GM12892 (cell line): ENCODE measurements around the gene P3H3.

Experiments
- POLR2A ChIP-seq: IDR thresholded peaks from 2 replicates; pipeline ENCODE4 v1.6.1; 2011; ENCODE audit warnings: low read depth, low read length, control low read depth
- POLR2AphosphoS5 ChIP-seq: IDR thresholded peaks from 2 replicates; pipeline ENCODE4 v1.6.1; 2011; ENCODE audit warnings: low read depth, low read length, control low read depth
- TAF1 ChIP-seq: IDR thresholded peaks from 2 replicates; pipeline ENCODE4 v1.6.1; 2011; ENCODE audit warnings: low read depth, mild to moderate bottlenecking, control low read depth, low read length, borderline replicate concordance

GRCh38 chr12:6839482-6840201, 11.4 kb downstream of the P3H3 start:
- no peak for TF ChIP-seq TAF1
- TF ChIP-seq POLR2AphosphoS5, result no peak
- no peak for TF ChIP-seq POLR2A
